ENCODE results near the gene SLC24A3. TPM values are rescaled to one million over a fixed set of nuclear protein-coding genes. Genes with fewer than 3 reads are reported as not detected.

Gene SLC24A3
- total RNA-seq, 3 donors from 2014 or later, result 4.9 to 12.3 (median 5.9) TPM

GRCh38 chr20:19371112-19371511, 158.7 kb downstream of the SLC24A3 start:
- TF ChIP-seq, protein P1, sequence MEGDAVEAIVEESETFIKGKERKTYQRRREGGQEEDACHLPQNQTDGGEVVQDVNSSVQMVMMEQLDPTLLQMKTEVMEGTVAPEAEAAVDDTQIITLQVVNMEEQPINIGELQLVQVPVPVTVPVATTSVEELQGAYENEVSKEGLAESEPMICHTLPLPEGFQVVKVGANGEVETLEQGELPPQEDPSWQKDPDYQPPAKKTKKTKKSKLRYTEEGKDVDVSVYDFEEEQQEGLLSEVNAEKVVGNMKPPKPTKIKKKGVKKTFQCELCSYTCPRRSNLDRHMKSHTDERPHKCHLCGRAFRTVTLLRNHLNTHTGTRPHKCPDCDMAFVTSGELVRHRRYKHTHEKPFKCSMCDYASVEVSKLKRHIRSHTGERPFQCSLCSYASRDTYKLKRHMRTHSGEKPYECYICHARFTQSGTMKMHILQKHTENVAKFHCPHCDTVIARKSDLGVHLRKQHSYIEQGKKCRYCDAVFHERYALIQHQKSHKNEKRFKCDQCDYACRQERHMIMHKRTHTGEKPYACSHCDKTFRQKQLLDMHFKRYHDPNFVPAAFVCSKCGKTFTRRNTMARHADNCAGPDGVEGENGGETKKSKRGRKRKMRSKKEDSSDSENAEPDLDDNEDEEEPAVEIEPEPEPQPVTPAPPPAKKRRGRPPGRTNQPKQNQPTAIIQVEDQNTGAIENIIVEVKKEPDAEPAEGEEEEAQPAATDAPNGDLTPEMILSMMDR (IDR thresholded peaks at IDR 0.05), result no peak
- TF ChIP-seq POLR2AphosphoS5 (IDR thresholded peaks at IDR 0.05) (no peak), POLR2A (IDR thresholded peaks at IDR 0.05) (no peak)
- H3K36me3 ChIP-seq, result no peaks in the 10 kb centered on the region
- H3K4me1 ChIP-seq, result no peaks in the 10 kb centered on the region
- no peaks in the 10 kb centered on the region for H3K9me3 ChIP-seq
- no peak for DNase-seq (ENCODE audit: low spot score in 2 of 2)
- intact Hi-C loops (cut with DNase I; ENCODE audit: low total_unique reads), result no loop called here
- H3K27me3 ChIP-seq, result no peaks in the 10 kb centered on the region
- no peak overlapping the region for H3K4me3 ChIP-seq
- no peak overlapping the region for H3K27ac ChIP-seq

DNA sequence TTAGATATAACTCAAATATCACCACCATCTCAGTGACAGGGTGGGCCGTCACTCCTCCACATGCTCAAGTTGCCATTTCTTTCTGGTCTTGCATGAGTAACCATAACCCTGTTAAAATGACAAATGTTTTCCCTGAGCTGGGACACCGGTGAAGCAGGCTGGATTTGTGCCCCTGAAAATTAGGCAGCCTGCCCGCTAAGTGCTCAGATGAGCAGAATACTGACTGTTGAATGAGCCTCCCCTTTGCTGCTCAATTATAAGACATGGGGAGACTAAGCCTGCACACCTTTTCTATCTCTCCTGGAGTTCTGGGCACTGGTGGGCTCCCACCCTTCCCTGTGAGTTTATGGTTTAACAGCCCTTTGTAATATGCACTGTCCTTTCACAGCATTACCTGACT, 161.8 kb downstream of the SLC24A3 start:
- no peaks in the 10 kb centered on the region for H3K4me1 ChIP-seq
- H3K27ac ChIP-seq, result no peak overlapping the region
- intact Hi-C loops (cut with DNase I; ENCODE audit: low total_unique reads), result no loop called here
- H3K4me3 ChIP-seq, result no peak overlapping the region
- TF ChIP-seq POLR2AphosphoS5 (IDR thresholded peaks at IDR 0.05) (no peak), POLR2A (IDR thresholded peaks at IDR 0.05) (no peak)
- TF ChIP-seq, protein P1 (IDR thresholded peaks at IDR 0.05), result no peak
- no peaks in the 10 kb centered on the region for H3K9me3 ChIP-seq
- no peaks in the 10 kb centered on the region for H3K27me3 ChIP-seq
- no peaks in the 10 kb centered on the region for H3K36me3 ChIP-seq
- no peak for DNase-seq (ENCODE audit: low spot score in 2 of 2)

- H3K27me3 ChIP-seq, result no peaks in the 10 kb centered on the region
- intact Hi-C loops (cut with DNase I; ENCODE audit: low total_unique reads), result no loop called here
- H3K9me3 ChIP-seq, result no peaks in the 10 kb centered on the region
- no peak overlapping the region for H3K4me3 ChIP-seq
- no peaks in the 10 kb centered on the region for H3K4me1 ChIP-seq
- H3K36me3 ChIP-seq, result no peaks in the 10 kb centered on the region
- no peak for TF ChIP-seq POLR2A (IDR thresholded peaks at IDR 0.05)
- TF ChIP-seq, protein P1 (IDR thresholded peaks at IDR 0.05), result no peak
- no peak for TF ChIP-seq POLR2AphosphoS5 (IDR thresholded peaks at IDR 0.05)
- no peak overlapping the region for H3K27ac ChIP-seq
- DNase-seq (ENCODE audit: low spot score in 2 of 2), result no peak
Measured at GRCh38 chr20:19375395-19375794, 163.0 kb downstream of the SLC24A3 start.

- no peak for TF ChIP-seq POLR2A (IDR thresholded peaks at IDR 0.05)
- H3K27ac ChIP-seq, result no peak overlapping the region
- H3K4me1 ChIP-seq, result no peaks in the 10 kb centered on the region
Measured at GRCh38 chr20:19375801-19376200, 163.4 kb downstream of the SLC24A3 start.

GRCh38 chr20:19376451-19377229, 164.2 kb downstream of the SLC24A3 start:
- DNase-seq (ENCODE audit: low spot score in 2 of 2), result no peak
- TF ChIP-seq POLR2AphosphoS5 (IDR thresholded peaks at IDR 0.05), result no peak
- no peak for TF ChIP-seq POLR2A (IDR thresholded peaks at IDR 0.05)
- TF ChIP-seq, protein P1 (IDR thresholded peaks at IDR 0.05), result no peak
- Histone ChIP-seq H3K27me3 (no peaks in the 10 kb centered on the region), H3K27ac (no peak overlapping the region), H3K4me1 (no peaks in the 10 kb centered on the region), H3K4me3 (peak overlapping the region in 1 of 3 donors; percentile 13), H3K36me3 (no peaks in the 10 kb centered on the region), H3K9me3 (no peaks in the 10 kb centered on the region)
- intact Hi-C loops (cut with DNase I; ENCODE audit: low total_unique reads), result no loop called here

More at GRCh38 chr20:19375801-19376200, 163.4 kb downstream of the SLC24A3 start:
- H3K4me3 ChIP-seq, result no peak overlapping the region
- no peaks in the 10 kb centered on the region for H3K9me3 ChIP-seq
- intact Hi-C loops (cut with DNase I; ENCODE audit: low total_unique reads), result no loop called here
- H3K27me3 ChIP-seq, result no peaks in the 10 kb centered on the region
- DNase-seq (ENCODE audit: low spot score in 2 of 2), result no peak
- H3K36me3 ChIP-seq, result no peaks in the 10 kb centered on the region

Measured in breast epithelium (tissue), 4 donors.